C1 segment of cervical spinal cord (tissue), 14 donors: ENCODE measurements around the gene FJX1.

Source experiments
- DNase-seq, 14 donors: peaks; one replicate each; lab custom pipeline; 2025; lab: John Stamatoyannopoulos, UW

The FJX1 gene, protein sequence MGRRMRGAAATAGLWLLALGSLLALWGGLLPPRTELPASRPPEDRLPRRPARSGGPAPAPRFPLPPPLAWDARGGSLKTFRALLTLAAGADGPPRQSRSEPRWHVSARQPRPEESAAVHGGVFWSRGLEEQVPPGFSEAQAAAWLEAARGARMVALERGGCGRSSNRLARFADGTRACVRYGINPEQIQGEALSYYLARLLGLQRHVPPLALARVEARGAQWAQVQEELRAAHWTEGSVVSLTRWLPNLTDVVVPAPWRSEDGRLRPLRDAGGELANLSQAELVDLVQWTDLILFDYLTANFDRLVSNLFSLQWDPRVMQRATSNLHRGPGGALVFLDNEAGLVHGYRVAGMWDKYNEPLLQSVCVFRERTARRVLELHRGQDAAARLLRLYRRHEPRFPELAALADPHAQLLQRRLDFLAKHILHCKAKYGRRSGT

GRCh38 chr11:35617687-35618496 is at the start of gene FJX1:
Gene FJX1, plus strand, starts transcription at chr11:35618460. Its CDS starts 177 bp downstream, at chr11:35618637.
- DNase-seq: peak in 12 of 14 donors; percentile 31 to 77 (median 48)

DNA sequence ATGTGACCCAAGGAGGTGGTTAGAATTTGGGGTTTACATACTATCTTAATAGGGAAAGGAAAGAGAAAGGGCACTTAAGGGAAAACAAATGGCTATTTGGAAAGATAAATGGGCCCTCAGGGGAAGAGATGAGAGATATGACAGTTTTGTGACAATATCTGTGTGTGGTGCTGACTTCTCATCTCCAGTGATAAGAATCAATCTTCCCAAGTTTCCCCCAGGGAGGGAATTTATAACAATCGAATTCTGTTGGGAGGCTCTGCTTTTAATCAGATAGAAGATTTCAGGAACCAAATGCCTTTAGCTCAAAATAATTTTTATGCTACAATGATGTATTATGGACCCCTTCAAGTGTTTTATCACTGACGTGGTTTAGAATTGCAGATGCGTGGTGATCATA is 46.6 kb upstream of the FJX1 start:
- DNase-seq: no peak

- DNase-seq: no peak
Measured at GRCh38 chr11:35579557-35580396, 38.5 kb upstream of the FJX1 start.

DNA sequence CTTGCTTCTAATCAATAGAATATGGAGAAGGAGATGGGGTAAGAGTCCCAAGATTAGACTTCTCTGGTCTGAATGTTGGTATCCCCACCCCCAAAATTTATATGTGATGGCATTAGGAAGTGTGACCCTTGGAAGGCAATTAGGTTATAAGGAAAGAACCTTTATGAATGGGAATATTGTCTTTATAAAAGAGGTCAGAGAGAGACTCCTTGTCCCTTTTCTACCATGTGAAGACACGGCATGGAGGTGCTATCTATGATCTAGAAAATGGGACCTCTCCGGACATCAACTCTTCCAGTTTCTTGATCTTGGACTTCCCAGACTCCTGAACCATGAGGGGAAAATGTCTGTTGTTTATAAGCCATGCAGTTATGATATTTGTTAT is 37.9 kb upstream of the FJX1 start:
- DNase-seq: no peak

- no peak for DNase-seq
Measured at GRCh38 chr11:35582033-35582432, 36.2 kb upstream of the FJX1 start.

GRCh38 chr11:35583126-35583525 is 35.1 kb upstream of the FJX1 start:
- DNase-seq: no peak

DNA sequence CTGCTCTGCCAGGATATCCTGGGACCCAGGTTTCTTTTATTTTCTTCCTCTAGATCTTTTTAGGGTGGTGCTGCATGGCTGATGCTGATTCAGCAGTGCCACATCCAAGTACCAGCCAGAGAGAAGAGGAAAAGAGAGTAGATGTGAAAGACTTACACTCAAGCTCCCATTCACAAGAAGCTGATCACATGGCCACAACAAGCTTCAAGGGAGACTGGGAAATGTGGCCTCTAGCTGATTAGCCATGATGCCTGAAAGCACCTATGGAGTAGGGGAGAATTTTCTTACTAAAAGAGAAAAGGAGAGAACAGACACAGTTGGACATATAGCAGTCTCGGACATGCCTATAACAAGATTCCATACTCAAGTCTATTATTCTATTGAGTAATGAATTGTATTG is 34.4 kb upstream of the FJX1 start:
- DNase-seq: no peak

- no peak for DNase-seq
Measured at GRCh38 chr11:35584321-35584720, 33.9 kb upstream of the FJX1 start.

- DNase-seq: no peak
Measured at GRCh38 chr11:35585416-35585815, 32.8 kb upstream of the FJX1 start.

GRCh38 chr11:35586222-35586621 is 32.0 kb upstream of the FJX1 start:
- no peak for DNase-seq

- no peak for DNase-seq
Measured at GRCh38 chr11:35587972-35588371, 30.3 kb upstream of the FJX1 start.

DNA sequence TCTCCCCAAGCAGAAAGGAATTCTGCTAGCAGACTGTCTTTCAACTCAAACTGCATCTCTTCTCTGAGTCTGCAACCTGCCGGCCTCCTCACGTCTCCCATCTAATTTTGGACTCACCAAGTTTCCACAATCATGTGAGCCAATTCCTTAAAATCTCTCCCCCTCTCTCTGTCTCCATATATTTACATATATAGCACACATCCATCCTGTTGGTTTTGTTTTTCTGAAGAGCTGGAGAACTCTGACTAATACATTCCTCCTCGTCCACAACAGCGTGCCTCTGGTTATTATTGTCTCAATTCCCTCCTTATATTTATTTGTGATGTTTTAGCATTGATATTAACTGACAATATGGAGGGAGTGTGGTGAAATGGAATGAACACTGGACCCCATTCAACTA is 29.6 kb upstream of the FJX1 start:
- DNase-seq: no peak

GRCh38 chr11:35589281-35589680 is 29.0 kb upstream of the FJX1 start:
- DNase-seq: no peak

DNA sequence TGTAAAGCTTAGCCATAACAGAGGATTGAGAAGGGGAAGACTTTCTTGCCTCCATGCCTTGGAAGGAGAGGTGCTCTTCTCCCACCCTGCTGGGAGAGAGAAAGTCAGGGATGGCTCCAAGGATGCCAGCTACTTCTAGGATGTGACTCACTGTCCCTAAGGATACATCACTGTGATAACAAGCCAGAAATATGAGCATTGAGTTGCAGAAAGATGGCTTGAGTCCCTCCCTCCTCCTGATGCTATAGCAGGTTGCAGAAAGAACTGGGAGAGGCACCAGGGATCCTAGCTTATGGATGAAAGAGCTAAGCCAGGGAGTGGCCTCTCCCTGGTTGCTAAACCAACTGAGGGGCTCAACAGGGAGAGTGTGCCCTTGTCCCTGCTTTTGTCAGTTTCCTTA is 27.8 kb upstream of the FJX1 start:
- DNase-seq: no peak

DNA sequence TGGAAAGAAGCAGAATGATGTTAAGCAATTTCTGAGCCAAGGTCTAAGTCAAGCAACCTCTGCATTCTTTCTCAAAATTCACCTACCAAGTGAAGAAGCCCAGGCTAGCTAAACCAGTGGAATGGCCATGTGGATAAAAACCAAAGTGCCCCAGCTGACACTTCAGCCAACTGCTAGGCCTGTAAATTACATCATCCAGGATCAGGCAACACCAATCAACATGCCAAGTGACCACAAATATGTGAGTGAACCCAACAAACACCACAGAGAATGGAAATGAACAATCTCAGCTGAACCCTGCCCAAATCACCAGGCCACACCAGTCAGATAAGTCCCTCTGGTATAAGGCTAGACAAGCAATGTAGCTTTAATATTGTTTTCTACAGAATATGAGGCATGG is 25.1 kb upstream of the FJX1 start:
- no peak for DNase-seq

DNA sequence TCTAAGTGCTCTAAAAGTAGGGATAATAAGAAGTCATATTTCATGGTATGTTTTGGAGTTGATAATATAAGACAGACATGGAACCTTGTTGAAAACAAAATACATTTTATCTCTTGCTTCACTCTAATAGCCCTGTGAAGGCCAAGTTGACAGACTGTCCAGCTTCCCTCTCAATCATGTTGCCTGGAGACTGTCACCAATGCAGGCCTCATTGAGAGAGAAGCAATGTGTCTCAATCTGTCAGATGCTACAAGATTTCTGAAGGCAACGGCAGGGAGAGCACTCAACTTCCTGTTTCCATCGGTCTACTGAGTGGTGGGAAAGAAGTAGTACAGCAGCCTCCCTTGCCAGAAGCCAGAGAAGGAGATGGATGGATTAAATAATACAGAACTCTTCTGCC is 23.6 kb upstream of the FJX1 start:
- DNase-seq: no peak

DNA sequence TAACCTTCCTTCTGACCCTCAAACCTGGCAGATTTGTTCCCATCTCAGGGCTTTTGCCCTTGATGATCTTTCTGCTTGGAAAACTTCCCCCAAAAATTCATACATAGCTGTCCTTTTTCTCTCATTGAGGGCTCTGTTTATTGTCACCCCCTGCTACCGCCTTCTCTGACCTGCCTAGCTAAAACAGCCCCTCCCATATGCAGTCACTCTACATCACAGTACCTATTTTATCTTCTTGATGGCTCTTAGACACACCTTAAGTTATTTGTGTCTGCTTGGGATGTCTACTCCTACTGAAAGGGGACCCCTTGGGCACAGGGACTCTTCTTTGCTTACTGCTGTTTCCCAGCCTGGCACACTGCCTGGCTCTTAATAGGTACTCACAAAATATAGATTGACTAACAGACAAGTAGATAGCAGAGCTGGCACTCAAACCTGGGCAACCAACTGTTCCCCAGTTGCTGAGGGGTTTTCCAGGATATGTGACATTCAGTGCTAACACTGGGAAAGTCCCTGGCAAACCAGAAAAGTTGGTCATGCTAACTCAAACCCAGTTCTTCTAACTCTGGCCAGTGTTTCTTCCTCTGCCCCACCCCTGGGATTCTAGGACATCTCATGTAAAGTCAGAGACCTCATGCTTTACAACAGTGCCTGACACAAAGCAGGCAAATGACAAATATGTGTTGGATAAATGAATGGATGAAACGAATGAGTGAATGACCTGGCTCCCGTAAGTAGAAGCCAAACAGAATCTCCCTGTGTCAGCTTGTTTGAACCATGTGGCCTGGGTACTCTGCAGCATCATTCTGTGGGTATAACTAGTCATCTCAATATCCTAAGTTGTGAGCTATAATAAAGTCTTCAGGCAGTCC is 19.8 kb upstream of the FJX1 start:
- no peak for DNase-seq

DNA sequence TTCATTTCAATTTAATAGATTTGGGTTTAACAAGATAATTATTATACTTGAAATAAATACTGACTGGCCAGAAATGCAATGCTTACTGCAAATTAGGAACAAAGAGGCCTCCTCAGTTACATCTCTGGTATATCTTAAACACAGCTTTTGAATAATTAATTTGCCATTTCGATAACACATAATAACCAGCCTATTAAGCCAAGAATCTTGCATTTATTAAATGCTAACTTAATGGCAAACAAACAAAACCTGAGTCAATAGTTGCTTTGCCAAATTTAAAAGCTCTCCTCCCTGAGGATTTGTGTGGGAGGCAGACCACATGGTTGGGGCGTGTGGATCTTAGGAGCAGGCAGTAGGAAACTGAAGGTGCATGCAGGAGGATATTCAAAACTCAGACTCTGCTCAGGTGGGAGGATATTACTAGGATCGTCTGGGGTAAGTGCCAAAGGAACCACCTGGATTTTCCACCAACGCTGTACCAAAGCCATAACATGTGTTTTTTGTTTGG is 17.9 kb upstream of the FJX1 start:
- DNase-seq: no peak

DNA sequence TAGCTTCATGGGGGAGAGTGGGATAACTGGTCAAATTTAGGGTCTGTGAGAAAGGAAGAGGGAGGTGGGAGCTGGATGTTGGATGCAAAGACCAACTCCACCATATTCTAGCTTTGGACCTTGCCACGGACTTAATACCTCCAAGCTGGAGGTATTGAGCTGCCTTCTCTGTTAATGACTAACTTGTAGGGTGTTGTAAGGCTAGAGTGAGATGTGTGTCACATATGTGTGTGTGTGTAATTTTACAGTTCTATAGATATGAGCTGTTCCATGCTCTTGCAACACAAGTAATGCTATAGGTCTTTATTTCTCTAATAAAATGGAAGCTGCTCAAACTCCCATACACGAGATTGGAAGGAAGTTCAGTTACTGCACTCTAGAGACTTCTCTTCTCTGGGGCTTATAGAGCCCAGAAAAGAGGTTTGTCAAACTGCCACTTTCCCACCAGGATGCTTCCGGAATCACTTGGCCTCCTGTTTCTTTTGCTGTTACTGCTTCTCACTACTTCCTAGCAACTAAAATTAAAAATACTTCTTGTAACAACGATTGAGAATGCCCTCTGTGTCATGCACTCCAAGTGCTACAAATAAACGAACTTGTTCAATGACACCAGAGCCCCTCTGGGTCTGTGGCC is 16.0 kb upstream of the FJX1 start:
- DNase-seq: no peak

GRCh38 chr11:35602979-35603378 is 15.3 kb upstream of the FJX1 start:
- no peak for DNase-seq
